Measurements from ENCODE around the gene HBB.

- TF ChIP-seq POLR2A (IDR thresholded peaks at IDR 0.05) (no peak), EP300 (IDR thresholded peaks at IDR 0.05; ENCODE audit: low read depth) (no peak)
Measured at GRCh38 chr11:5235364-5236095, 8.7 kb upstream of the HBB start.

Measured in transverse colon (tissue), 1 donor.